Endodermal cell (in vitro differentiated cells): ENCODE results near the gene LNX1. TPM values are rescaled to one million over a fixed set of nuclear protein-coding genes. Genes with fewer than 3 reads are reported as not detected.

Experiments used
- DNase-seq: peaks from one replicate; pipeline ENCODE4 v3.0.0-alpha.2; 2017
- H3K27ac ChIP-seq: 2 replicates; pipeline ENCODE4 v1.5.1; 2013; ENCODE audit warnings: mild to moderate bottlenecking, low read depth, low read length, moderate library complexity
- H3K27me3 ChIP-seq: 2 replicates; pipeline ENCODE4 v1.6.1; 2013; ENCODE audit warnings: mild to moderate bottlenecking, low read length, moderate library complexity; ENCODE audit not compliant: insufficient read depth, control insufficient read depth, poor library complexity, severe bottlenecking
- H3K36me3 ChIP-seq: 2 replicates; pipeline ENCODE4 v1.7.0; 2013; ENCODE audit warnings: mild to moderate bottlenecking, low read length, moderate library complexity; ENCODE audit not compliant: control insufficient read depth, insufficient read depth
- H3K4me1 ChIP-seq: one replicate; pipeline ENCODE4 v1.7.0; 2013; ENCODE audit warnings: low read length; ENCODE audit not compliant: control insufficient read depth, insufficient read depth
- H3K4me3 ChIP-seq: 2 replicates; pipeline ENCODE4 v1.5.1; 2013; ENCODE audit warnings: mild to moderate bottlenecking, low read length, moderate library complexity
- H3K9ac ChIP-seq: 2 replicates; pipeline ENCODE4 v1.6.1; 2013; ENCODE audit warnings: mild to moderate bottlenecking, low read length, moderate library complexity; ENCODE audit not compliant: poor library complexity, severe bottlenecking; ENCODE audit errors: extremely low read depth
- H3K9me3 ChIP-seq: 2 replicates; pipeline ENCODE4 v1.6.1; 2013; ENCODE audit warnings: mild to moderate bottlenecking, low read length, moderate library complexity; ENCODE audit not compliant: control insufficient read depth
- H3K27ac Mint-ChIP-seq: 2 replicates; pipeline ENCODE4 v1.8.0; 2020; ENCODE audit warnings: mixed read lengths
- H3K27me3 Mint-ChIP-seq: 2 replicates; pipeline ENCODE4 v1.8.0; 2021; ENCODE audit warnings: mild to moderate bottlenecking, mixed read lengths; ENCODE audit not compliant: insufficient read depth
- H3K36me3 Mint-ChIP-seq: 2 replicates; pipeline ENCODE4 v1.8.0; 2020; ENCODE audit warnings: low read depth, mixed read lengths
- H3K4me1 Mint-ChIP-seq: 2 replicates; pipeline ENCODE4 v1.8.0; 2020; ENCODE audit warnings: mixed read lengths
- H3K4me3 Mint-ChIP-seq: 2 replicates; pipeline ENCODE4 v1.8.0; 2020; ENCODE audit warnings: mild to moderate bottlenecking, moderate library complexity, mixed read lengths
- H3K9me3 Mint-ChIP-seq: 2 replicates; pipeline ENCODE4 v1.8.0; 2020; ENCODE audit warnings: mild to moderate bottlenecking, mixed read lengths
- CTCF ChIP-seq: fragments of 200-600 bp; sonication (generic); conservative IDR thresholded peaks from 2 replicates; pipeline ENCODE4 v1.5.0; 2021; ENCODE audit warnings: antibody characterized with exemption, mild to moderate bottlenecking
- WGBS, 2 experiments: methylation state at CpG; one replicate each; pipeline versions ENCODE4 v1.1.5 to v1.1.7; 2013; ENCODE audit warnings: missing lambda C conversion rate in 2 of 2, mixed read lengths in 1 of 2; ENCODE audit not compliant: insufficient coverage in 1 of 2, insufficient read length in 1 of 2; 5-methylcytosine and 5-hydroxymethylcytosine counted together
- total RNA-seq, 2 donors: library from RNA; stranded (reverse); fragmentation: NEBNext Ultra II Directional in 1 of 2; extraction: Animal tissue kit (Norgen Biotek cat#: 25700) in 1 of 2; gene quantifications; 2 replicates in 1 of 2; 3 replicates in 1 of 2; pipeline ENCODE4 v1.2.1, GENCODE V29; 2021

The LNX1 gene
- total RNA-seq, 2 donors from 2014 or later = 4.4 to 5.4 TPM

GRCh38 chr4:53557669-53558064 lies 33.6 kb downstream of the LNX1 start:
- Histone ChIP-seq H3K9me3 (no peaks in the 10 kb centered on the region), H3K4me1 (no peaks in the 10 kb centered on the region), H3K9ac (no peak overlapping the region), H3K27me3 (no peaks in the 10 kb centered on the region), H3K4me3 (no peak overlapping the region), H3K27ac (peak overlapping the region; percentile 69), H3K36me3 (no peaks in the 10 kb centered on the region)
- H3K36me3 Mint-ChIP-seq = no peaks in the 10 kb centered on the region
- H3K4me3 Mint-ChIP-seq = no peak overlapping the region
- no peaks in the 10 kb centered on the region for H3K27me3 Mint-ChIP-seq
- peaks cover 7% of the 10 kb centered on the region for H3K4me1 Mint-ChIP-seq
- DNase-seq = no peak
- no peaks in the 10 kb centered on the region for H3K9me3 Mint-ChIP-seq
- TF ChIP-seq CTCF = no peak
- no peak overlapping the region for H3K27ac Mint-ChIP-seq
- WGBS, 2 experiments = 81 to 100% methylated on average over 1 to 5 of the region's 5 CpGs

- Mint-ChIP-seq H3K9me3 (no peaks in the 10 kb centered on the region), H3K36me3 (no peaks in the 10 kb centered on the region), H3K27me3 (no peaks in the 10 kb centered on the region), H3K4me3 (no peak overlapping the region), H3K27ac (no peak overlapping the region), H3K4me1 (peaks cover 7% of the 10 kb centered on the region)
- no peak overlapping the region for H3K27ac ChIP-seq
- no peaks in the 10 kb centered on the region for H3K9me3 ChIP-seq
- H3K4me1 ChIP-seq = no peaks in the 10 kb centered on the region
- H3K4me3 ChIP-seq = no peak overlapping the region
- H3K27me3 ChIP-seq = no peaks in the 10 kb centered on the region
- no peak for TF ChIP-seq CTCF
- H3K36me3 ChIP-seq = no peaks in the 10 kb centered on the region
- no peak for DNase-seq
- H3K9ac ChIP-seq = no peak overlapping the region
- WGBS, 2 experiments = 94 to 100% methylated on average over 1 to 2 of the region's 2 CpGs
Measured at GRCh38 chr4:53556651-53557050, 34.6 kb downstream of the LNX1 start.

- no peak for TF ChIP-seq CTCF
- Histone ChIP-seq H3K4me1 (no peaks in the 10 kb centered on the region), H3K4me3 (no peak overlapping the region), H3K36me3 (no peaks in the 10 kb centered on the region), H3K27ac (no peak overlapping the region), H3K9me3 (no peaks in the 10 kb centered on the region), H3K9ac (no peak overlapping the region), H3K27me3 (no peaks in the 10 kb centered on the region)
- no peaks in the 10 kb centered on the region for H3K9me3 Mint-ChIP-seq
- peaks cover 7% of the 10 kb centered on the region for H3K4me1 Mint-ChIP-seq
- DNase-seq = no peak
- H3K27me3 Mint-ChIP-seq = no peaks in the 10 kb centered on the region
- WGBS, 2 experiments = 90 to 93% methylated on average over 8 to 9 of the region's 9 CpGs
- no peaks in the 10 kb centered on the region for H3K36me3 Mint-ChIP-seq
- no peak overlapping the region for H3K4me3 Mint-ChIP-seq
- no peak overlapping the region for H3K27ac Mint-ChIP-seq
Measured at GRCh38 chr4:53553486-53554210, 37.6 kb downstream of the LNX1 start.
